Stimulated activated naive CD8-positive, alpha-beta T cell treated with anti-CD3 and anti-CD28 coated beads, Interleukin-15, amount 100 ng/mL, for 72 hours (primary cell): ENCODE data around the gene SIRPD.
"Not testable (repeated sequence)": the region's sequence is repeated elsewhere in the genome, so short reads cannot be mapped to it uniquely, and the experiment has no call there.

Experiments
- ATAC-seq: fragments of 150-1000 bp; cut with Tn5 transposase; 2 replicates; pipeline ENCODE4 v1.10.0; 2021; ENCODE audit warnings: mild to moderate bottlenecking, moderate library complexity
- DNase-seq, 2 donors: peaks; one replicate each; pipeline ENCODE4 v3.0.0; 2021 to 2022
- H3K27ac Mint-ChIP-seq, 2 donors: one replicate each; pipeline ENCODE4 v1.8.0; 2022; ENCODE audit warnings: mild to moderate bottlenecking in 2 of 2, mixed read lengths in 2 of 2, moderate library complexity in 2 of 2
- H3K27me3 Mint-ChIP-seq: one replicate; pipeline ENCODE4 v1.8.0; 2022; ENCODE audit warnings: mixed read lengths
- H3K4me1 Mint-ChIP-seq: one replicate; pipeline ENCODE4 v1.8.0; 2022; ENCODE audit warnings: mild to moderate bottlenecking, mixed read lengths
- H3K4me3 Mint-ChIP-seq, 2 donors: one replicate each; pipeline ENCODE4 v1.8.0; 2022; ENCODE audit warnings: mild to moderate bottlenecking in 2 of 2, mixed read lengths in 2 of 2, moderate library complexity in 1 of 2
- H3K9me3 Mint-ChIP-seq, 2 donors: one replicate each; pipeline ENCODE4 v1.8.0; 2022; ENCODE audit warnings: mixed read lengths in 2 of 2

The SIRPD gene

DNA sequence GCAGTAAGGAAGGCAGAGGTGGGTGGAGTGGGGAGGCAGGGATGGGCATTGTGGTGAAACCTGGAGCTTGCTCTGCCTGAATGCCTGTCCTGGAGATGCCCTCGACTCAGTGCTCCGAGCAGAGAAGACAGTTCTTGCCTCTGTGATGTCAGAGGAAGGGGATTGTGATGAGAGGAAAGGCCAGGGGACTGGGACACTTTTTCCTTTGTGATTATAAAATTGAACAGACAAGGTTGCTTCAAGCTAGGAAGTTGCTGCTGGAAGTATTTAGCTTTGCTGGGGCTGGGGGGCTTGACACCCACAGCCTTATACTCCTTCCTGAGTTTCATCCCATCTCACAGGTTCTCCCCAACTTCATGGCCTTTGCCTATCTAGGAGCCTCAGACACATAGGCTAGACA lies at the start of gene SIRPD:
TSS of gene SIRPD (minus strand) at position 101 of the 400 bp plus-strand sequence. CDS start at position 49, 52 bp downstream.
- no peak for DNase-seq
- H3K27ac Mint-ChIP-seq: no peak within 1 kb of the TSS
- no peak for ATAC-seq
- no peaks in the 10 kb centered on the region for H3K27me3 Mint-ChIP-seq
- H3K4me1 Mint-ChIP-seq: peaks cover 19% of the 10 kb centered on the region
- H3K9me3 Mint-ChIP-seq: peaks cover 17 to 18% of the 10 kb centered on the region in 2 donors
- no peak within 1 kb of the TSS for H3K4me3 Mint-ChIP-seq

DNA sequence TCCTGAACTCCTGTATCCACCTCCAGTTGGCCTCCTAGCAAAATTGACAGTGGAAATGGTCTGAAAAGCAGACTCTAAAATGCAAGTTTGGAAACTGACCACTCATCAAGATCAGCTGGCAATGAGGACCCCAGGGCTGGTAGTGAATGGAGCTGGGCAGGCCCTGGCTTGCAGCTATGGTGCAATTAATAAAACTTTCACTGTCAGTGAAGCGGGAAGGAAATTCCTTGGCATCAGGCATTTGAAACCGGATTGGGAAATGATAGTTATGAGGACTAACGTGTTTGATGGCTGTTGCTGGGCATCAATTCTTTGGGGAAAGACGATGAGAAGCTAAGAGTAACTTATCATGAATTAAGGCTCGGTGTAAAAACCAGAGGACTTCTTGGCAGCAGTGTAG lies 43.2 kb upstream of the SIRPD start:
- Mint-ChIP-seq H3K27me3 (no peaks in the 10 kb centered on the region), H3K9me3 (no peaks in the 10 kb centered on the region), H3K4me3 (no peak overlapping the region), H3K27ac (no peak overlapping the region), H3K4me1 (peaks cover 4% of the 10 kb centered on the region)
- ATAC-seq: no peak
- DNase-seq: no peak

DNA sequence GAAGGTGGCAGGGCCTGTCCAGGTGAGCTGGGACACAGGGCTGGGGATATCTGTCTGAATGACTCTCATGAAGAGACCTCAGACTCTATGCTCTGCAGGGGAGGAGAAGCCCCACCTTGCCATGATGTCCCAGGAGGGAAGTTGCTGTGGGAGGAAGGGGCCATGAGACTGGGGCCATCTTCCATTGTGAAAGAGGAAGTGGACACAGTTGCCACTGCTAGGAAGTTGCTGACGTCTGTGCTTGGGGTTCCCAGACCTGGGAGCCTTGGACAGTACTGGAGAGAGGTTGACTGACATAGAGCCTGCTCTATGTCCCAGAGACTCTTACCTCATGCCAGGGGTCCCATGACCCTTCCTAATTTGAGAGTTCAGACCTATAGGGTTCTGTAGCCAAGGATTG lies 37.8 kb upstream of the SIRPD start:
- DNase-seq (no peak), ATAC-seq (no peak)
- H3K4me3 Mint-ChIP-seq: no peak overlapping the region
- no peak overlapping the region for H3K27ac Mint-ChIP-seq
- no peaks in the 10 kb centered on the region for H3K9me3 Mint-ChIP-seq
- H3K4me1 Mint-ChIP-seq: peaks cover 10% of the 10 kb centered on the region
- no peaks in the 10 kb centered on the region for H3K27me3 Mint-ChIP-seq

- ATAC-seq: no peak
- Mint-ChIP-seq H3K27me3 (no peaks in the 10 kb centered on the region), H3K9me3 (no peaks in the 10 kb centered on the region), H3K4me1 (peaks cover 33% of the 10 kb centered on the region), H3K27ac (peak overlapping the region in 1 of 2 donors; percentile 92), H3K4me3 (peak overlapping the region in 1 of 2 donors; percentile 63)
- DNase-seq: no peak
These were observed 31.3 kb upstream of the SIRPD start for GRCh38 chr20:1588533-1589460.

GRCh38 chr20:1587781-1588532 lies 30.5 kb upstream of the SIRPD start:
- H3K27me3 Mint-ChIP-seq: no peaks in the 10 kb centered on the region
- no peak for ATAC-seq
- H3K4me3 Mint-ChIP-seq: peak overlapping the region in 1 of 2 donors; percentile 63
- peak overlapping the region in 1 of 2 donors; percentile 92 for H3K27ac Mint-ChIP-seq
- H3K9me3 Mint-ChIP-seq: no peaks in the 10 kb centered on the region
- no peak for DNase-seq
- H3K4me1 Mint-ChIP-seq: peaks cover 33% of the 10 kb centered on the region

GRCh38 chr20:1579488-1579887 lies 22.0 kb upstream of the SIRPD start:
- ATAC-seq: no peak
- Mint-ChIP-seq H3K27me3 (no peaks in the 10 kb centered on the region), H3K4me3 (no peak overlapping the region), H3K4me1 (peaks cover 21% of the 10 kb centered on the region), H3K27ac (no peak overlapping the region), H3K9me3 (no peaks in the 10 kb centered on the region)
- no peak for DNase-seq

DNA sequence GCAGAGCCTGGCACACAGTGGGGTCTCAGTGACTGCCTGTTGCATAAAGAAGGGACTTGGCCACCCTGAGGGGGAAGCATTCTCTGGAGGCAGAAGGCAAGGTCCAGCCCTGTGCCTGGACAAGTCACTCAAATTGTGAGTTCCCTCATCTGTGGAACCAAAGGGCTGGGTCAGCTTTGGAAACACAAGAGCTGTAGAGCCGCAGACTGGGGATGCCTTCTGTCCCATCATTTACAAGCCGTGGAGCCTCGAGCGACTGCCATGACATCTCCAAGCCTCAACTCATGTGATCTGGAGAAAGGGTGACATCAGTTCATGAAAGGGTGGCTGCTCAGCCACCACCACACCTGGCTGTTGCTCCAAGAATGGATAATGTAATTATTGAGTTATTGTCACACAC lies 20.4 kb upstream of the SIRPD start:
- H3K9me3 Mint-ChIP-seq: no peaks in the 10 kb centered on the region
- H3K27me3 Mint-ChIP-seq: no peaks in the 10 kb centered on the region
- no peak overlapping the region for H3K4me3 Mint-ChIP-seq
- H3K27ac Mint-ChIP-seq: no peak overlapping the region
- peaks cover 21% of the 10 kb centered on the region for H3K4me1 Mint-ChIP-seq
- ATAC-seq: no peak
- DNase-seq: no peak

GRCh38 chr20:1577313-1577712 lies 19.8 kb upstream of the SIRPD start:
- H3K4me3 Mint-ChIP-seq, H3K27me3 Mint-ChIP-seq, H3K27ac Mint-ChIP-seq, H3K9me3 Mint-ChIP-seq: not testable (repeated sequence)
- DNase-seq (peak in 1 of 2 donors; percentile 17), ATAC-seq (peak; percentile 93)
- H3K4me1 Mint-ChIP-seq: peaks cover 21% of the 10 kb centered on the region

DNA sequence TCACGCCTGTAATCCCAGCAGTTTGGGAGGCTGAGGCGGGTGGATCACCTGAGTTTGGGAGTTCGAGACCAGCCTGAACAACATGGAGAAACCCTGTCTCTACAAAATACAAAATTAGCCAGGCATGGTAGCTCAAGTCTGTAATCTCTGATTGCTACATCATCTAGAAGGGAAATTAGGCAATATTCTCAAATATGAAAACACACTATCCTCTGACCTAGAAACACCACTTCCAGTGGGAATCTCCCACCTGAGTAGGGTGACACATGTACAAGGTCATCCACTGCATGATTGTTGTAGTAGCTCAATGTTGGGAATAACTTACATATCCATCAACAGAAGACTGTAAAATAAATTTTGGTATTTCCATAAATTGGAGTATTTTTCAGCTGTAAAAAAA lies 19.1 kb upstream of the SIRPD start:
- Mint-ChIP-seq H3K27ac (no peak overlapping the region), H3K27me3 (no peaks in the 10 kb centered on the region), H3K4me3 (no peak overlapping the region), H3K9me3 (no peaks in the 10 kb centered on the region), H3K4me1 (peaks cover 21% of the 10 kb centered on the region)
- DNase-seq (no peak), ATAC-seq (no peak)

DNA sequence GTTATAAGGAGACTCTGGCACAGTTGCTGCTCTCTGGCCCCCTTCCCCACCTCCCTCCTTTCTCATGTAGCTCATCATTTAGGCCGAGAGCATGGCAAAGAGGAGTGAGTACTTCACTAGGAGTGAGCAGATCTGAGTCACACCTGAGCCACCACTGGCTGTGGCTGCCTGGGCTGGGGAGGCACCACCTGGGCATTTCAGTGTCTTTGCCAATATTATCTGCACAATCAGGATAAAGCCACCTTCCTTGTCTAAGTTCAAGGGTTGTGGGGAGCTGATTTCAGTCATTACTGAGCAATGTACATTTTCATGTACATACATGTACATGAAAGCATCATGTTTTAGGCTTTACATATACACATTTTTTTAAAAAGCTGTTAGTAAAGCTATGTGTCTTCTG lies 18.5 kb upstream of the SIRPD start:
- not testable (repeated sequence) for H3K9me3 Mint-ChIP-seq, H3K27ac Mint-ChIP-seq, H3K4me3 Mint-ChIP-seq, H3K27me3 Mint-ChIP-seq, DNase-seq
- peaks cover 21% of the 10 kb centered on the region for H3K4me1 Mint-ChIP-seq
- peak; percentile 43 for ATAC-seq

- H3K4me1 Mint-ChIP-seq, H3K9me3 Mint-ChIP-seq, H3K27ac Mint-ChIP-seq, H3K27me3 Mint-ChIP-seq, DNase-seq, ATAC-seq, H3K4me3 Mint-ChIP-seq: not testable (repeated sequence)
These were observed 14.1 kb upstream of the SIRPD start for GRCh38 chr20:1571583-1571982.

- DNase-seq: no peak
These were observed 11.9 kb upstream of the SIRPD start for GRCh38 chr20:1569415-1569881.

GRCh38 chr20:1568163-1568490 lies 10.6 kb upstream of the SIRPD start:
- Mint-ChIP-seq H3K27me3 (no peaks in the 10 kb centered on the region), H3K4me3 (no peak overlapping the region), H3K4me1 (no peaks in the 10 kb centered on the region), H3K27ac (no peak overlapping the region), H3K9me3 (peaks cover 10 to 17% of the 10 kb centered on the region in 2 donors)
- ATAC-seq (no peak), DNase-seq (no peak)

More at GRCh38 chr20:1569415-1569881, 11.9 kb upstream of the SIRPD start:
- Mint-ChIP-seq H3K9me3 (peaks cover 0 to 9% of the 10 kb centered on the region in 2 donors), H3K27ac (no peak overlapping the region), H3K27me3 (no peaks in the 10 kb centered on the region), H3K4me1 (no peaks in the 10 kb centered on the region), H3K4me3 (no peak overlapping the region)
- no peak for ATAC-seq

- Mint-ChIP-seq H3K4me3 (no peak overlapping the region), H3K4me1 (peaks cover 3% of the 10 kb centered on the region), H3K9me3 (peaks cover 14 to 22% of the 10 kb centered on the region in 2 donors), H3K27me3 (no peaks in the 10 kb centered on the region), H3K27ac (no peak overlapping the region)
- DNase-seq (no peak), ATAC-seq (no peak)
These were observed 10.1 kb upstream of the SIRPD start for GRCh38 chr20:1567392-1568162.

DNA sequence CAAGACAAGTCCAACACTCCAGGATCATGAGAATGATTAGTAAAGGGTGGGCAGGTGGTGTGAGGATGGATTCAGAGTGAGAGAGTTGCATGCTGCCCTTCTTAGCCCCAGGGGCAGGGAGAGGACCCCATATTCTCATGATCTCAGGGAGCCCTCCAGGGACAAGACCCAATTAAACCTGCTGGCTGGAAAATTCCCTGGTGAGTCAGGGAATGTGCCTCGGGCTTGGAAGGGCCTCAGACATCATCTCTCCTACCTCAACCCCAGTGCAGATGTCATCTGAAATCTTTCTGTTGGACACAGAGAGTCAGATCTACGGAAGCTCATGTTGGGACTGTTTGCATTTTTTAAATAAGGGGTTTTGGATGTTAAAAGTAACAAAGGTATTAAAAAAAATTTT lies 9.2 kb upstream of the SIRPD start:
- no peak overlapping the region for H3K4me3 Mint-ChIP-seq
- H3K27ac Mint-ChIP-seq: no peak overlapping the region
- no peaks in the 10 kb centered on the region for H3K27me3 Mint-ChIP-seq
- peaks cover 12% of the 10 kb centered on the region for H3K4me1 Mint-ChIP-seq
- ATAC-seq: no peak
- H3K9me3 Mint-ChIP-seq: peaks cover 16 to 24% of the 10 kb centered on the region in 2 donors
- DNase-seq: no peak
